HEK293 (cell line): ENCODE data around the gene SAMD4A.

Experiments
- CTCF ChIA-PET: fragments of 350-600 bp; formaldehyde crosslinking; extraction: SDS; loops from one replicate; lab custom pipeline; 2021; ENCODE audit warnings: antibody characterized with exemption; lab: Yijun Ruan, JAX
- POLR2A ChIA-PET: fragments of 300-600 bp; formaldehyde crosslinking; extraction: SDS; loops from one replicate; lab custom pipeline; 2020; ENCODE audit warnings: antibody characterized with exemption, inconsistent platforms; lab: Yijun Ruan, JAX
- H3K27ac ChIP-seq: fragments of 200-500 bp; sonication (Bioruptor generic); 2 replicates; pipeline ENCODE4 v1.5.1; 2014; ENCODE audit warnings: low read depth, low read length, control low read depth, inconsistent platforms; ENCODE audit errors: extremely low read depth
- H3K36me3 ChIP-seq, 2 experiments: fragments of 200-500 bp in 1 of 2; sonication (Bioruptor generic) in 1 of 2; 1 replicate in 1 of 2; 2 replicates in 1 of 2; pipeline ENCODE4 v1.5.1; 2014 to 2017; ENCODE audit warnings: inconsistent platforms in 2 of 2, low read length in 2 of 2; ENCODE audit not compliant: control insufficient read depth in 2 of 2, insufficient read depth in 1 of 2
- H3K4me1 ChIP-seq: fragments of 200-500 bp; sonication (Bioruptor generic); 2 replicates; pipeline ENCODE4 v1.5.1; 2014; ENCODE audit warnings: mild to moderate bottlenecking, low read length, inconsistent platforms; ENCODE audit not compliant: control insufficient read depth, insufficient read depth
- H3K4me3 ChIP-seq: 2 replicates; pipeline ENCODE4 v1.5.1; 2011; ENCODE audit warnings: low read depth, mild to moderate bottlenecking, control low read depth, low read length, moderate library complexity
- H3K9me3 ChIP-seq: fragments of 200-500 bp; sonication (Bioruptor generic); 2 replicates; pipeline ENCODE4 v1.5.1; 2014; ENCODE audit warnings: low read depth, low read length, inconsistent platforms; ENCODE audit not compliant: control insufficient read depth, insufficient read depth
- EGR2 ChIP-seq: fragments of 450-650 bp; formaldehyde crosslinking; IDR thresholded peaks from 2 replicates; pipeline ENCODE4 v1.5.1; 2016; ENCODE audit warnings: low read depth, missing biosample characterization, missing genetic modification characterization
- GLI4 ChIP-seq: fragments of 450-650 bp; formaldehyde crosslinking; IDR thresholded peaks from 2 replicates; pipeline ENCODE4 v1.5.1; 2016; ENCODE audit warnings: missing biosample characterization, missing genetic modification characterization
- GLIS2 ChIP-seq: fragments of 450-650 bp; formaldehyde crosslinking; IDR thresholded peaks from 2 replicates; pipeline ENCODE4 v1.5.1; 2016; ENCODE audit warnings: missing biosample characterization, missing genetic modification characterization
- KLF9 ChIP-seq: fragments of 450-650 bp; formaldehyde crosslinking; IDR thresholded peaks from 2 replicates; pipeline ENCODE4 v1.5.1; 2016; ENCODE audit warnings: missing biosample characterization, missing genetic modification characterization, low read depth
- MEIS1 ChIP-seq: sonication (generic); formaldehyde crosslinking; IDR thresholded peaks from 2 replicates; pipeline ENCODE4 v1.8.1; 2022; ENCODE audit warnings: missing genetic modification reagents, mild to moderate bottlenecking, borderline replicate concordance
- PRDM10 ChIP-seq: fragments of 450-650 bp; formaldehyde crosslinking; IDR thresholded peaks from 2 replicates; pipeline ENCODE4 v1.5.1; 2016; ENCODE audit warnings: missing biosample characterization, missing genetic modification characterization
- PRDM4 ChIP-seq: fragments of 450-650 bp; formaldehyde crosslinking; IDR thresholded peaks from 2 replicates; pipeline ENCODE4 v1.5.1; 2017; ENCODE audit warnings: missing biosample characterization, missing genetic modification characterization
- SALL2 ChIP-seq: fragments of 450-650 bp; formaldehyde crosslinking; IDR thresholded peaks from 2 replicates; pipeline ENCODE4 v1.5.0; 2017; ENCODE audit warnings: missing biosample characterization, mild to moderate bottlenecking, missing genetic modification characterization, borderline replicate concordance
- SETDB1 ChIP-seq: IDR thresholded peaks from one replicate; pipeline ENCODE4 v1.6.1; 2017; ENCODE audit warnings: mild to moderate bottlenecking, low read length, moderate library complexity, mixed read lengths; ENCODE audit not compliant: insufficient read length
- ZBTB11 ChIP-seq: fragments of 450-650 bp; formaldehyde crosslinking; conservative IDR thresholded peaks from 2 replicates; pipeline ENCODE4 v1.5.1; 2016; ENCODE audit warnings: low read depth, missing biosample characterization, missing genetic modification characterization
- ZBTB7A ChIP-seq: fragments of 450-650 bp; formaldehyde crosslinking; IDR thresholded peaks from 2 replicates; pipeline ENCODE4 v1.5.1; 2016; ENCODE audit warnings: low read depth, missing biosample characterization, missing genetic modification characterization
- ZFP69B ChIP-seq: fragments of 450-650 bp; formaldehyde crosslinking; IDR thresholded peaks from 2 replicates; pipeline ENCODE4 v1.5.1; 2016; ENCODE audit warnings: missing biosample characterization, missing genetic modification characterization
- ZNF157 ChIP-seq: fragments of 450-650 bp; formaldehyde crosslinking; IDR thresholded peaks from 2 replicates; pipeline ENCODE4 v1.5.1; 2016; ENCODE audit warnings: missing biosample characterization, missing genetic modification characterization
- ZNF214 ChIP-seq: fragments of 450-650 bp; formaldehyde crosslinking; IDR thresholded peaks from 2 replicates; pipeline ENCODE4 v1.5.1; 2017; ENCODE audit warnings: missing biosample characterization, mild to moderate bottlenecking, missing genetic modification characterization, borderline replicate concordance
- ZNF362 ChIP-seq: fragments of 450-650 bp; formaldehyde crosslinking; IDR thresholded peaks from 2 replicates; pipeline ENCODE4 v1.5.1; 2016; ENCODE audit warnings: missing biosample characterization, missing genetic modification characterization
- ZNF488 ChIP-seq: fragments of 450-650 bp; formaldehyde crosslinking; IDR thresholded peaks from 2 replicates; pipeline ENCODE4 v1.5.1; 2016; ENCODE audit warnings: missing biosample characterization, missing genetic modification characterization
- ZNF518A ChIP-seq: fragments of 450-650 bp; formaldehyde crosslinking; conservative IDR thresholded peaks from 2 replicates; pipeline ENCODE4 v1.5.1; 2016; ENCODE audit warnings: low read depth, missing biosample characterization, missing genetic modification characterization
- ZSCAN23 ChIP-seq: fragments of 450-650 bp; formaldehyde crosslinking; IDR thresholded peaks from 2 replicates; pipeline ENCODE4 v1.5.1; 2016; ENCODE audit warnings: missing biosample characterization, missing genetic modification characterization
- ZSCAN4 ChIP-seq: fragments of 450-650 bp; formaldehyde crosslinking; IDR thresholded peaks from 2 replicates; pipeline ENCODE4 v1.5.1; 2017; ENCODE audit warnings: missing biosample characterization, missing genetic modification characterization

SAMD4A gene

GRCh38 chr14:54643696-54644176 lies 76.8 kb downstream of the SAMD4A start:
- no peak overlapping the region for H3K4me3 ChIP-seq
- POLR2A ChIA-PET = no interaction called here
- TF ChIP-seq EGR2 (tag by site-specific recombination) (no peak), KLF9 (tag by site-specific recombination) (no peak), ZNF518A (tag by site-specific recombination) (no peak), ZSCAN4 (tag by site-specific recombination) (no peak), PRDM4 (tag by site-specific recombination) (no peak), GLIS2 (tag by site-specific recombination) (no peak), ZBTB11 (tag by site-specific recombination) (no peak), GLI4 (tag by site-specific recombination) (no peak), ZNF488 (tag by site-specific recombination) (no peak), SALL2 (tag by site-specific recombination) (no peak), MEIS1 (CRISPR knock-in tag) (no peak), ZNF214 (no peak), ZBTB7A (tag by site-specific recombination) (no peak), ZSCAN23 (tag by site-specific recombination) (no peak), SETDB1 (no peak), ZFP69B (tag by site-specific recombination) (no peak), ZNF362 (tag by site-specific recombination) (no peak), PRDM10 (tag by site-specific recombination) (no peak), ZNF157 (tag by site-specific recombination) (no peak)
- H3K9me3 ChIP-seq = no peaks in the 10 kb centered on the region
- no peaks in the 10 kb centered on the region for H3K4me1 ChIP-seq
- H3K27ac ChIP-seq = no peak overlapping the region
- CTCF ChIA-PET = interaction anchor here (0.6 to 1.4 kb wide), 6 partner anchors 21 to 255 kb away, joined by 3 to 10 read pairs (median 3); partner anchors contain the start of gene SAMD4A
- H3K36me3 ChIP-seq = no peaks in the 10 kb centered on the region
